Psoas muscle (tissue), 8 donors: ENCODE measurements around the gene TRAPPC12. TPM values are rescaled to one million over a fixed set of nuclear protein-coding genes. Genes with fewer than 3 reads are reported as not detected.
A peak's percentile ranks its signal among the peaks of the same experiment; 100 is the strongest.
"Not testable (repeated sequence)": the region's sequence is repeated elsewhere in the genome, so short reads cannot be mapped to it uniquely, and the experiment has no call there.

Experiments used
- ATAC-seq, 4 donors: fragments of 200-7000 bp; cut with Tn5 transposase; one replicate each; pipeline ENCODE4 v1.9.1; 2020; ENCODE audit warnings: moderate library complexity in 3 of 4, mild to moderate bottlenecking in 2 of 4
- DNase-seq, 2 donors: peaks; one replicate each; pipeline ENCODE4 v3.0.0-alpha.2; 2020
- H3K27ac ChIP-seq: fragments of 200-600 bp; one replicate; pipeline ENCODE4 v1.8.0; 2022
- H3K27me3 ChIP-seq, 3 donors: fragments of 200-600 bp in 1 of 3; one replicate each; pipeline versions ENCODE4 v1.6.1 to v1.8.0; 2013 to 2022; ENCODE audit warnings: low read length in 2 of 3, mild to moderate bottlenecking in 2 of 3, moderate library complexity in 1 of 3; ENCODE audit not compliant: insufficient read depth in 3 of 3
- H3K36me3 ChIP-seq, 2 donors: fragments of 200-600 bp in 1 of 2; one replicate each; pipeline versions ENCODE4 v1.6.1 to v1.8.0; 2013 to 2022; ENCODE audit warnings: low read depth in 1 of 2, mild to moderate bottlenecking in 1 of 2, moderate library complexity in 1 of 2; ENCODE audit not compliant: insufficient read depth in 1 of 2
- H3K4me1 ChIP-seq: fragments of 200-600 bp; one replicate; pipeline ENCODE4 v1.8.0; 2022
- H3K4me3 ChIP-seq: fragments of 200-600 bp; one replicate; pipeline ENCODE4 v1.8.0; 2022; ENCODE audit warnings: mild to moderate bottlenecking
- H3K9me3 ChIP-seq: fragments of 200-600 bp; one replicate; pipeline ENCODE4 v1.8.0; 2022
- CTCF ChIP-seq: fragments of 200-600 bp; IDR thresholded peaks from one replicate; pipeline ENCODE4 v1.8.0; 2022; ENCODE audit warnings: antibody characterized with exemption
- WGBS, 3 donors: extraction: QIAGEN DNeasy Blood & Tissue Kit; methylation state at CpG; one replicate each; pipeline versions ENCODE4 v1.1.6 to v1.1.7; 2013; 5-methylcytosine and 5-hydroxymethylcytosine counted together
- intact Hi-C, 2 donors: fragments of 100-400 bp; cut with DNase I; formaldehyde crosslinking; loops; one replicate each; pipeline versions ENCODE4 v1.11.0 to v1.14.2; 2022
- polyA plus RNA-seq, 3 donors: library from polyadenylated mRNA; stranded (reverse); fragments of 200-250 nt; gene quantifications; one replicate each; pipeline ENCODE4 v1.2.3, GENCODE V29; 2013
- total RNA-seq, 4 donors: library from RNA; stranded (reverse); fragmentation: NEBNext Ultra II Directional in 2 of 4; extraction: Animal tissue kit (Norgen Biotek cat#: 25700) in 2 of 4; gene quantifications; one replicate each; pipeline versions ENCODE4 v1.2.1 to v1.2.4, GENCODE V29; 2021 to 2023
- donor health status: healthy with polysubstance abuse.
- donor health status: DM: no; HTN: no; CAD: no; lungs with moderate emphysema.
- donor health status: Bipolar disorder and iron deficiency.
- donor health status: healthy.
- donor health status: DM: yes; HTN: yes; CAD: no.
- donor health status: DM: no; HTN: no; CAD: no.
- donor health status: DM: no; HTN: no; CAD: no.
- donor health status: DM: yes; HTN: yes; CAD: no.

Gene TRAPPC12
- total and polyA plus RNA-seq, 7 donors: 28.7 to 90.3 (median 56.7) TPM

GRCh38 chr2:3442185-3442584, 62.7 kb downstream of the TRAPPC12 start:
- H3K27me3 ChIP-seq: no peaks in the 10 kb centered on the region
- H3K4me1 ChIP-seq: peaks cover 8% of the 10 kb centered on the region
- H3K36me3 ChIP-seq: peaks cover 2 to 35% of the 10 kb centered on the region in 2 donors
- H3K27ac ChIP-seq: no peak overlapping the region
- intact Hi-C loops: no loop called here
- H3K9me3 ChIP-seq: no peaks in the 10 kb centered on the region
- WGBS, 3 donors: 81 to 89% (median 87%) methylated on average over 6 of the region's 6 CpGs
- H3K4me3 ChIP-seq: no peak overlapping the region
- TF ChIP-seq CTCF: no peak
- ATAC-seq (no peak), DNase-seq (no peak)

- Histone ChIP-seq H3K27me3 (no peaks in the 10 kb centered on the region), H3K4me3 (no peak overlapping the region), H3K4me1 (peaks cover 8% of the 10 kb centered on the region), H3K9me3 (no peaks in the 10 kb centered on the region), H3K36me3 (peaks cover 2 to 41% of the 10 kb centered on the region in 2 donors), H3K27ac (no peak overlapping the region)
- DNase-seq: no peak
- ATAC-seq: no peak
- WGBS, 3 donors: 94 to 95% (median 95%) methylated on average over 11 of the region's 11 CpGs
- intact Hi-C loops: no loop called here
- TF ChIP-seq CTCF: no peak
These were observed 63.6 kb downstream of the TRAPPC12 start for GRCh38 chr2:3443083-3443482.

GRCh38 chr2:3443506-3444084, 64.1 kb downstream of the TRAPPC12 start:
- Histone ChIP-seq H3K27ac (no peak overlapping the region), H3K9me3 (no peaks in the 10 kb centered on the region), H3K27me3 (no peaks in the 10 kb centered on the region), H3K36me3 (peaks cover 2 to 43% of the 10 kb centered on the region in 2 donors), H3K4me3 (no peak overlapping the region), H3K4me1 (peaks cover 8% of the 10 kb centered on the region)
- ATAC-seq (peak in 1 of 4 donors; percentile 32), DNase-seq (no peak)
- TF ChIP-seq CTCF: no peak
- 89 to 94% (median 92%) methylated on average over 18 of the region's 18 CpGs for WGBS, 3 donors
- intact Hi-C loops: no loop called here

GRCh38 chr2:3445891-3446290, 66.4 kb downstream of the TRAPPC12 start:
- no peak for DNase-seq
- ATAC-seq: no peak
- 90 to 92% (median 91%) methylated on average over 11 of the region's 11 CpGs for WGBS, 3 donors
- TF ChIP-seq CTCF: no peak
- no peak overlapping the region for H3K4me3 ChIP-seq
- no peaks in the 10 kb centered on the region for H3K27me3 ChIP-seq
- intact Hi-C loops: no loop called here
- H3K4me1 ChIP-seq: peaks cover 7% of the 10 kb centered on the region
- peaks cover 2 to 50% of the 10 kb centered on the region in 2 donors for H3K36me3 ChIP-seq
- H3K9me3 ChIP-seq: no peaks in the 10 kb centered on the region
- no peak overlapping the region for H3K27ac ChIP-seq

- Histone ChIP-seq H3K4me3 (no peak overlapping the region), H3K27me3 (no peaks in the 10 kb centered on the region), H3K27ac (no peak overlapping the region), H3K9me3 (no peaks in the 10 kb centered on the region), H3K36me3 (peaks cover 2 to 50% of the 10 kb centered on the region in 2 donors), H3K4me1 (peaks cover 5% of the 10 kb centered on the region)
- intact Hi-C loops: no loop called here
- ATAC-seq: no peak
- WGBS, 3 donors: 94 to 95% (median 95%) methylated on average over 10 of the region's 10 CpGs
- no peak for DNase-seq
- TF ChIP-seq CTCF: no peak
These were observed 66.9 kb downstream of the TRAPPC12 start for GRCh38 chr2:3446381-3446780.

GRCh38 chr2:3447186-3447585, 67.7 kb downstream of the TRAPPC12 start:
- 77 to 88% (median 86%) methylated on average over 6 of the region's 6 CpGs for WGBS, 3 donors
- Histone ChIP-seq H3K27ac (peak overlapping the region; percentile 36), H3K36me3 (peaks cover 2 to 50% of the 10 kb centered on the region in 2 donors)
- H3K4me3 ChIP-seq, intact Hi-C loops, H3K9me3 ChIP-seq, H3K4me1 ChIP-seq, ATAC-seq, H3K27me3 ChIP-seq, DNase-seq: not testable (repeated sequence)
